Fibroblast of skin of right quadriceps (primary cell): ENCODE results near the gene AGFG2.

ENCODE experiments used
- DNase-seq: peaks from one replicate; pipeline ENCODE4 v3.0.0-alpha.2; 2013

The AGFG2 gene

GRCh38 chr7:100614308-100614861 is 75.4 kb downstream of the AGFG2 start:
- DNase-seq, result no peak
